Colonic mucosa (tissue), 4 donors: Measurements from ENCODE around the gene IPO5. TPM values are rescaled to one million over a fixed set of nuclear protein-coding genes. Genes with fewer than 3 reads are reported as not detected.
"Not testable (repeated sequence)": the region's sequence is repeated elsewhere in the genome, so short reads cannot be mapped to it uniquely, and the experiment has no call there.

Experiments
- DNase-seq: peaks from one replicate; pipeline ENCODE4 v3.0.0-alpha.2; 2020
- H3K27ac ChIP-seq: fragments of 200-600 bp; one replicate; pipeline ENCODE4 v1.8.0; 2021
- H3K27me3 ChIP-seq: fragments of 200-600 bp; one replicate; pipeline ENCODE4 v1.8.0; 2021
- H3K36me3 ChIP-seq: fragments of 200-600 bp; one replicate; pipeline ENCODE4 v1.8.0; 2021
- H3K4me1 ChIP-seq: fragments of 200-600 bp; one replicate; pipeline ENCODE4 v1.8.0; 2021; ENCODE audit warnings: mild to moderate bottlenecking
- H3K4me3 ChIP-seq: fragments of 200-600 bp; one replicate; pipeline ENCODE4 v1.8.0; 2021
- H3K9ac ChIP-seq, 2 donors: one replicate each; pipeline ENCODE4 v1.7.0; 2013; ENCODE audit warnings: control low read depth in 2 of 2, low read depth in 2 of 2, low read length in 2 of 2
- H3K9me3 ChIP-seq: fragments of 200-600 bp; one replicate; pipeline ENCODE4 v1.8.0; 2021
- intact Hi-C: fragments of 100-400 bp; cut with DNase I; formaldehyde crosslinking; loops from one replicate; pipeline ENCODE4 v1.14.1; 2022
- total RNA-seq, 2 donors: library from RNA; stranded (reverse); fragmentation: NEBNext Ultra II Directional in 1 of 2; extraction: Animal tissue kit (Norgen Biotek cat#: 25700) in 1 of 2; gene quantifications; one replicate each; pipeline ENCODE4 v1.2.1, GENCODE V29; 2021
- TF ChIP-seq, protein P1 (sequence below): fragments of 200-600 bp; IDR thresholded peaks from one replicate; pipeline ENCODE4 v1.8.0; 2022; ENCODE audit warnings: antibody characterized with exemption, mild to moderate bottlenecking
- donor health status: healthy.
- donor health status: DM: no; HTN: no; CAD: no.
- donor health status: DM: no; HTN: no; CAD: no.

IPO5 gene
- total RNA-seq, 2 donors from 2014 or later: 67.5 to 95.4 TPM

DNA sequence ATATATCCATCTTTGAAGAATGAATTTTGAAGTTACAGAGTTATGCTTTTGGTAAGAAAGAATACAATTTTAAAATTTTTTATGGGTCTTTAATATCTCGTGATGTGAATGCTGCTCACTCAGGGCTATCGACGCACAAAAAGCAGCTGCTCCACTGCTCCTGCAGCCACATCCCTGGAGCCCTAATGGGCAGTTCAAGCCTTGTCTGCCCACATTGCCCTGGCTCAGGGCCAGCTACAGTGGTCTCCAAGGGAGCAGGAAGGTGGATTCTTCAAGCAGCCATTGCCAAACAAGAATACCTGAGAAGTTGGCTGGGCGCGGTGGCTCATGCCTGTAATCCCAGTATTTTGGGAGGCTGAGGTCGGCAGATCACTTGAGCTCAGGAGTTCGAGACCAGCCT, 85.8 kb downstream of the IPO5 start:
- H3K27ac ChIP-seq: no peak overlapping the region
- intact Hi-C loops: loop anchor here (10.0 kb wide), 2 partner anchors 86 to 386 kb away; no protein-coding TSS in a partner anchor
- no peak for DNase-seq
- TF ChIP-seq, protein P1, sequence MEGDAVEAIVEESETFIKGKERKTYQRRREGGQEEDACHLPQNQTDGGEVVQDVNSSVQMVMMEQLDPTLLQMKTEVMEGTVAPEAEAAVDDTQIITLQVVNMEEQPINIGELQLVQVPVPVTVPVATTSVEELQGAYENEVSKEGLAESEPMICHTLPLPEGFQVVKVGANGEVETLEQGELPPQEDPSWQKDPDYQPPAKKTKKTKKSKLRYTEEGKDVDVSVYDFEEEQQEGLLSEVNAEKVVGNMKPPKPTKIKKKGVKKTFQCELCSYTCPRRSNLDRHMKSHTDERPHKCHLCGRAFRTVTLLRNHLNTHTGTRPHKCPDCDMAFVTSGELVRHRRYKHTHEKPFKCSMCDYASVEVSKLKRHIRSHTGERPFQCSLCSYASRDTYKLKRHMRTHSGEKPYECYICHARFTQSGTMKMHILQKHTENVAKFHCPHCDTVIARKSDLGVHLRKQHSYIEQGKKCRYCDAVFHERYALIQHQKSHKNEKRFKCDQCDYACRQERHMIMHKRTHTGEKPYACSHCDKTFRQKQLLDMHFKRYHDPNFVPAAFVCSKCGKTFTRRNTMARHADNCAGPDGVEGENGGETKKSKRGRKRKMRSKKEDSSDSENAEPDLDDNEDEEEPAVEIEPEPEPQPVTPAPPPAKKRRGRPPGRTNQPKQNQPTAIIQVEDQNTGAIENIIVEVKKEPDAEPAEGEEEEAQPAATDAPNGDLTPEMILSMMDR: no peak
- H3K4me3 ChIP-seq: no peak overlapping the region
- H3K4me1 ChIP-seq: no peaks in the 10 kb centered on the region
- no peaks in the 10 kb centered on the region for H3K36me3 ChIP-seq
- no peaks in the 10 kb centered on the region for H3K9me3 ChIP-seq
- no peaks in the 10 kb centered on the region for H3K27me3 ChIP-seq
- H3K9ac ChIP-seq: no peak overlapping the region

DNA sequence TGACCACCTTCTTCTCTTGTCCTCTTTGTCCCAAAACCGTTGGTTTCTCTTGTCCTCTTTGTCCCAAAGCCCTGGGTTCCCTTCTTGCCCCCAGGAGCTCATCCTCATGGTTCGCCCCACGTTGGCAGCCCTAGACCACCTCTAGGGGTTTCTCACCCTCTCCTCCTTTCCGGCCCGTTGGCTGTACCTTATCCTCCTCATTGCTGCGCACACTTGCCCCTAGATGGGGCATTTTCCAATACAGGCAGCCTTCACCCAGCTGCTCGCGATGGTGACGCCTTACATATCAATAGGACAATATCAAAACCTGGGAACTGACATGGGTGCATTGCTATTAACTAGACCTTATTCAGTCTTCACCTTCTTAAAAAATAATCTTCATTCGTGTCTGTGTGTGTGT, 86.5 kb downstream of the IPO5 start:
- Histone ChIP-seq H3K27ac (no peak overlapping the region), H3K9me3 (no peaks in the 10 kb centered on the region), H3K36me3 (no peaks in the 10 kb centered on the region), H3K4me1 (no peaks in the 10 kb centered on the region), H3K27me3 (no peaks in the 10 kb centered on the region), H3K9ac (no peak overlapping the region), H3K4me3 (no peak overlapping the region)
- no peak for DNase-seq
- intact Hi-C loops: loop anchor here (10.0 kb wide), 2 partner anchors 85 to 385 kb away; no protein-coding TSS in a partner anchor
- TF ChIP-seq, protein P1: no peak

DNA sequence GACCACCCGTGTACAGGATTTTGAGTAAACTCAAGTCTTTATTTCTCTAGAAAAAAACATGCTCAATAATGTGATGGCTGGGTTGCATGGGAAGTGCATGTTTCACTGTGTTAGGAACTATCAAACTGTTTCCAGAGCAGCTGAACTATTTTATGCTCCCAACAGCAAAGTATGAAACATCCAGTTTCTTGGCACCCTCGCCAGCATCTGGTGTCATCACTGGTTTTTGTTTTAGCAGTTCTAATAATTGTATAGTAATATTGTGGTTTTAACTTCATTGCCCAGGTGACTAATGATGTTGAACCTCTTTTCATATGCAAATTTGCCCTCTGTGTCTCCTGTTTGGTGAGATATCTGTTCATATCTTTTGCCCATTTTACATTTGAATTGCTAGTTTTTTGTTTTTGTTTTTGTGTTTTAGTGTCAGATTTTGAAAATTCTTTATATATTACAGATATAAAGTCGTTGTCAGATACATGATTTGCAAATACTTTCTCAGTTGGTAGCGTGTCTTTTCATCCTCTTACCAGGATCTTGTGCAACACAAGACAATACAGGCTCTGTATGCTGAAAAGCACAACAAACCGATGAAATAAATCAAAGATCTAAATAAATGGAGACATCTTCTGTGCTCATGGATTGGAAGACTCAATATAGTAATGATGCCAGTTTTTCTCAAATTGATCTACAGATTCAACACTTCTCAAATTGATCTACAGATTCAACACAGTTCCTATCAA, 87.8 kb downstream of the IPO5 start:
- TF ChIP-seq, protein P1: no peak
- H3K9ac ChIP-seq: no peak overlapping the region
- intact Hi-C loops: no loop called here

DNA sequence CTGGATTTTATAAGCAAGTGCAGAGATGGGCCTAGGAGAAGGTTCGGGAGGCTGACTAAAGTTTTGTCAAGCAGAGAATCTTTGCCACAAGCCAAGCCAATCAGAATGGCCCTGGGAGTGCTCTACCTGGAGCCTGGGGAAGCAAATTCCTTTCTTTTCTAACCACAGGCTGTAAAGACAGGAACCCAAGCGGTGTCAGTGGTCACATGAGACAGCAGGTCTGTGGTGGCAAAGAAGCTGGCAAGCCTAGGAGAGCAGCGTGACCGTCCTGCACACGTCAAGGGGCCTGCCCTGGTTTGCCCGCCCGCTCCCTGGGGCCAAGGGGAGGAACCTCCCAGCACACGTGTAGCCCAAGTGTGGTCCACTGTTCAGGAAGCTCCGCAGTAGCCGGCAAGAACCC, 90.8 kb downstream of the IPO5 start:
- no peak for DNase-seq
- no peaks in the 10 kb centered on the region for H3K4me1 ChIP-seq
- no peak overlapping the region for H3K4me3 ChIP-seq
- TF ChIP-seq, protein P1: no peak
- intact Hi-C loops: no loop called here
- H3K9me3 ChIP-seq: no peaks in the 10 kb centered on the region
- H3K9ac ChIP-seq: no peak overlapping the region
- H3K27me3 ChIP-seq: no peaks in the 10 kb centered on the region
- no peaks in the 10 kb centered on the region for H3K36me3 ChIP-seq
- no peak overlapping the region for H3K27ac ChIP-seq

More for the DNA sequence above, 87.8 kb downstream of the IPO5 start:
- H3K36me3 ChIP-seq: no peaks in the 10 kb centered on the region
- no peak overlapping the region for H3K27ac ChIP-seq
- no peak overlapping the region for H3K4me3 ChIP-seq
- H3K9me3 ChIP-seq: no peaks in the 10 kb centered on the region
- H3K27me3 ChIP-seq: no peaks in the 10 kb centered on the region
- H3K4me1 ChIP-seq: no peaks in the 10 kb centered on the region
- DNase-seq: no peak

DNA sequence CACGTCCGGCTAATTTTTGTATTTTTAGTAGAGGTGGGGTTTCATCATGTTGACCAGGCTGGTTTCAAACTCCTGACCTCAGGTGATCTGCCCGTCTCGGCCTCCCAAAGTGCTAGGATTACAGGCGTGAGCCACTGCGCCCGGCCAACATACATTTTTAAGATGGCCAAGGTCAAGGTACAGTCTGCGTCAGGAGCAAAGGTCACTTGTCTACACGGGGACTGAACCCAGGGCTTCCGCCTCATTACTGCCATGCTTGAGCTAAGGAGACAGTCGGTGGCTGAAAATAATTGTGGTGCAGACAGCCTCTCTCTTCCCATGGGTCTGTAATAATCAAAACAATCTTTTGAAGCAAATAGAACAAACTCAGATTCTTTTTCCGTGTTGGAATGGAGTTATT, 94.3 kb downstream of the IPO5 start:
- H3K9ac ChIP-seq, H3K27me3 ChIP-seq, H3K9me3 ChIP-seq, intact Hi-C loops, H3K27ac ChIP-seq, DNase-seq, H3K36me3 ChIP-seq, H3K4me3 ChIP-seq, H3K4me1 ChIP-seq: not testable (repeated sequence)

DNA sequence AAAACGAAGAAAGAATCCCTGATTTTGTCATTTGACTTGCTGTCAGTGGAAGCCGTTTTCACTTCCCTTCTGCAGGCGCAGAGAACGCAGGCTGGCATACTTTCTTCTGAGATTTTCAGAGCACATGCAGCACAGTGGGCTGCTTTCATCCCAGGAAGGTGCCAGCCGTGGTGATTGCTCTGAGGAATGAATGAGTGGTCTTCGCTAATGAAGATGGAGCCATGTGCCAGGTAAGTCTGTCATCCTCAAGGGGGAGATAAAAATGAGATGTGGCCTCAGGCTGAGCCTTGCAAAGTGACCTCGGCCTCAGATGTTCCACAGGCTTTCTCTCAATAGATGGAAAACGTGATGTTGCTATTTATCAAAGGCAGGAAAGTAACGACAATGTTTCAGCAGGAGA, 94.8 kb downstream of the IPO5 start:
- TF ChIP-seq, protein P1: no peak
- Histone ChIP-seq H3K4me1 (no peaks in the 10 kb centered on the region), H3K27me3 (no peaks in the 10 kb centered on the region), H3K9me3 (no peaks in the 10 kb centered on the region), H3K36me3 (no peaks in the 10 kb centered on the region), H3K9ac (no peak overlapping the region), H3K4me3 (no peak overlapping the region), H3K27ac (no peak overlapping the region)
- no peak for DNase-seq
- intact Hi-C loops: no loop called here
